GM18505 (cell line): ENCODE measurements around the gene GRIP1.

Experiments
- ATAC-seq: cut with Tn5 transposase; IDR thresholded peaks from one replicate; pipeline ENCODE4 v1.9.1; 2021; ENCODE audit not compliant: unreplicated experiment
- POLR2A ChIP-seq: IDR thresholded peaks from 4 replicates; pipeline ENCODE4 v1.6.1; 2011; ENCODE audit warnings: borderline replicate concordance; ENCODE audit not compliant: insufficient read depth, insufficient read length; ENCODE audit errors: extremely low read depth

Gene GRIP1

GRCh38 chr12:66596199-66596598 is 82.7 kb downstream of the GRIP1 start:
- no peak for ATAC-seq
- TF ChIP-seq POLR2A: no peak

- TF ChIP-seq POLR2A: no peak
- no peak for ATAC-seq
These were observed 84.2 kb downstream of the GRIP1 start for GRCh38 chr12:66594688-66595087.

- no peak for TF ChIP-seq POLR2A
- no peak for ATAC-seq
These were observed 88.4 kb downstream of the GRIP1 start for GRCh38 chr12:66590275-66590985.

- TF ChIP-seq POLR2A: no peak
- ATAC-seq: no peak
These were observed 89.8 kb downstream of the GRIP1 start for GRCh38 chr12:66589095-66589494.

GRCh38 chr12:66587912-66588311 is 91.0 kb downstream of the GRIP1 start:
- no peak for ATAC-seq
- no peak for TF ChIP-seq POLR2A

- TF ChIP-seq POLR2A: no peak
- no peak for ATAC-seq
These were observed 94.2 kb downstream of the GRIP1 start for GRCh38 chr12:66584673-66585072.

GRCh38 chr12:66573605-66574004 is 105.3 kb downstream of the GRIP1 start:
- TF ChIP-seq POLR2A: no peak

GRCh38 chr12:66572845-66573244 is 106.0 kb downstream of the GRIP1 start:
- ATAC-seq: no peak
- no peak for TF ChIP-seq POLR2A

More at GRCh38 chr12:66573605-66574004, 105.3 kb downstream of the GRIP1 start:
- no peak for ATAC-seq

- ATAC-seq: no peak
- no peak for TF ChIP-seq POLR2A
These were observed 107.4 kb downstream of the GRIP1 start for GRCh38 chr12:66571361-66571915.

- no peak for ATAC-seq
- no peak for TF ChIP-seq POLR2A
These were observed 115.7 kb downstream of the GRIP1 start for GRCh38 chr12:66563220-66563619.

GRCh38 chr12:66555113-66555512 is 123.8 kb downstream of the GRIP1 start:
- TF ChIP-seq POLR2A: no peak
- no peak for ATAC-seq

- TF ChIP-seq POLR2A: no peak
- ATAC-seq: no peak
These were observed 126.2 kb downstream of the GRIP1 start for GRCh38 chr12:66552716-66553115.

- TF ChIP-seq POLR2A: no peak
- ATAC-seq: no peak
These were observed 128.2 kb downstream of the GRIP1 start for GRCh38 chr12:66550626-66551025.

- no peak for ATAC-seq
- TF ChIP-seq POLR2A: no peak
These were observed 129.9 kb downstream of the GRIP1 start for GRCh38 chr12:66549050-66549389.
